ENCODE results near the gene OR10A4.

OR10A4 gene

GRCh38 chr11:6925007-6925577 is 48.7 kb downstream of the OR10A4 start:
- TF ChIP-seq GATA1 (IDR thresholded peaks at IDR 0.05; ENCODE audit: low read depth, low read length) = no peak
- TF ChIP-seq POLR2A (IDR thresholded peaks at IDR 0.05; ENCODE audit: low read length) = no peak
- no peak for DNase-seq

- DNase-seq = no peak
- TF ChIP-seq GATA1 (IDR thresholded peaks at IDR 0.05; ENCODE audit: low read depth, low read length) (no peak), POLR2A (IDR thresholded peaks at IDR 0.05; ENCODE audit: low read length) (no peak)
Measured at GRCh38 chr11:6925636-6926207, 49.3 kb downstream of the OR10A4 start.

- TF ChIP-seq GATA1 (IDR thresholded peaks at IDR 0.05; ENCODE audit: low read depth, low read length) (no peak), POLR2A (IDR thresholded peaks at IDR 0.05; ENCODE audit: low read length) (peak; percentile 44)
- DNase-seq = peak; percentile 73 to 84
Measured at GRCh38 chr11:6926208-6927029, 50.0 kb downstream of the OR10A4 start, which contains the start of gene ZNF215. Gene ZNF215, plus strand, starts transcription at chr11:6926426. Its CDS starts 5,847 bp downstream, at chr11:6932273.

- TF ChIP-seq GATA1 (IDR thresholded peaks at IDR 0.05; ENCODE audit: low read depth, low read length) = no peak
- TF ChIP-seq POLR2A (IDR thresholded peaks at IDR 0.05; ENCODE audit: low read length) = no peak
- no peak for DNase-seq
Measured at GRCh38 chr11:6927030-6927617, 50.7 kb downstream of the OR10A4 start.

Measured in erythroblast (primary cell).